NCI-H2171 (cell line): Measurements from ENCODE around the gene HABP4.

Experiments used
- DNase-seq: peaks from one replicate; lab custom pipeline; 2025; lab: John Stamatoyannopoulos, UW

HABP4 gene, protein sequence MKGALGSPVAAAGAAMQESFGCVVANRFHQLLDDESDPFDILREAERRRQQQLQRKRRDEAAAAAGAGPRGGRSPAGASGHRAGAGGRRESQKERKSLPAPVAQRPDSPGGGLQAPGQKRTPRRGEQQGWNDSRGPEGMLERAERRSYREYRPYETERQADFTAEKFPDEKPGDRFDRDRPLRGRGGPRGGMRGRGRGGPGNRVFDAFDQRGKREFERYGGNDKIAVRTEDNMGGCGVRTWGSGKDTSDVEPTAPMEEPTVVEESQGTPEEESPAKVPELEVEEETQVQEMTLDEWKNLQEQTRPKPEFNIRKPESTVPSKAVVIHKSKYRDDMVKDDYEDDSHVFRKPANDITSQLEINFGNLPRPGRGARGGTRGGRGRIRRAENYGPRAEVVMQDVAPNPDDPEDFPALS

DNA sequence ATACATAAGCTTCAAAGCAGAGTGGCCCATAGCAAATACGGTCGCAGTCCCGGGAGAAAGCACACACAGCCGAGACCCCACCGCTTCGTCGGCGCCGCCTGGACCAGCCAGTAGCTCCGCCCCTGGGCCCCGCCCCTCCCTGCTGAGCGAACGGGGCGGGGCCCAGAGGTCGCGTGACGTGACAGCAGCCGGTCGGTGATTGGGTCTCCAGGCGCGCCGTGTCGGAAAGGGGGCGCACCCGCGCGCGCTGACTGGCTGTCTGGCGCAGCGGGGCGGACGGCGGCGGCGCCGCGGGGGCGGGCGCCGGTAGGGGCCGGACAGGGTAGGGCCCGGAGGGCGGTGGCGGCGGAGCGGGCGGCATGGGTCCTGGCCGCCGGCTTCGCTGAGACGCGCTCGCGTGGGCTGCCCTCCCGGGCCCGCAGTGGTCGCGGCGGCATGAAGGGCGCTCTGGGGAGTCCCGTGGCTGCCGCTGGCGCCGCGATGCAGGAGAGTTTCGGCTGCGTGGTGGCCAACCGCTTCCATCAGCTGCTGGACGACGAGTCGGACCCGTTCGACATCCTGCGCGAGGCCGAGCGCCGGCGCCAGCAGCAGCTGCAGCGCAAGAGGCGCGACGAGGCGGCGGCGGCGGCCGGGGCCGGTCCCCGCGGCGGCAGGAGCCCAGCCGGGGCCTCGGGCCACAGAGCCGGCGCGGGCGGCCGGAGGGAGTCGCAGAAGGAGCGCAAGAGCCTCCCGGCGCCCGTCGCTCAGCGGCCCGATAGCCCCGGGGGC is at the start of gene HABP4:
Gene HABP4 (plus strand): TSS at position 325 of the 768 bp plus-strand sequence. CDS start 111 bp downstream, at position 436.
- peak; percentile 94 for DNase-seq

DNA sequence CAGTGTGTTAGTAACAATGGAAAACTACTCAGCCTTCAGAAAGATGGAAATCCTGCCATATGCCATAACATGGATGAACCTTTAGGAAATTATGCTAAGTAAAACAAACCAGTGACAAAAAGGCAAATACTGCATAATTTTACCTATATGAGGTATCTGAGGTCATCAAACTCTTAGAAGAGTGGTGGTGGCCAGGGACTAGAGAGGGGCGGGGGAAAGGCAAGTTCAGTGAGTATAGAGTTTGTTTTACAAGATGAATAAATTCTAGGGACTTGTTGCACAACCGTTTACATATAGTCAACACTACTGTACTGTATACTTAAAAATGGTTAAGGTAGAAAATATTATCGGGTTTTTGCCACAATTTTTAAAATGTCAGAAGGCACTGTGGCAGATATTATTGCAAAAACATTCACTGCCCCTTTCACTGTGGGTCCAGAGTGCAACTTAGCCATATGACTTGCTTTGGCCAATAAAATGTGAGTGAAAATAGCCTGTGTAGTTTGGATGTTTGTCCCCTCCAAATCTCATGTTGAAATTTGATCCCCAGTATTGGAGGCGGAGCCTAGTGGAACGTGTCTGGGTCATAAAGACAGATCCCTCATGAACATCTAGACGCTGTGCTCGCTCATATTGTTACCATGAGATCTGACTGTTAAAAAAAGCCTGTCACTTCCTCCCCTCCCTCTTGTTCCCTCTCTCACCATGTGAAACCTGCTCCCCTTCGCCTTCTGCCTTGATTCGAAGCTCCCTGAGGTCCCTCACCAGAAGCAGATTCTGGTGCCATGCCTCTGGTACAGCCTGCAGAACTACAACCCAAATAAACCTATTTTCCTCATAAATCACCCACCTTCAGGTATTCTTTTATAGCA is 41.3 kb upstream of the HABP4 start:
- no peak for DNase-seq

DNA sequence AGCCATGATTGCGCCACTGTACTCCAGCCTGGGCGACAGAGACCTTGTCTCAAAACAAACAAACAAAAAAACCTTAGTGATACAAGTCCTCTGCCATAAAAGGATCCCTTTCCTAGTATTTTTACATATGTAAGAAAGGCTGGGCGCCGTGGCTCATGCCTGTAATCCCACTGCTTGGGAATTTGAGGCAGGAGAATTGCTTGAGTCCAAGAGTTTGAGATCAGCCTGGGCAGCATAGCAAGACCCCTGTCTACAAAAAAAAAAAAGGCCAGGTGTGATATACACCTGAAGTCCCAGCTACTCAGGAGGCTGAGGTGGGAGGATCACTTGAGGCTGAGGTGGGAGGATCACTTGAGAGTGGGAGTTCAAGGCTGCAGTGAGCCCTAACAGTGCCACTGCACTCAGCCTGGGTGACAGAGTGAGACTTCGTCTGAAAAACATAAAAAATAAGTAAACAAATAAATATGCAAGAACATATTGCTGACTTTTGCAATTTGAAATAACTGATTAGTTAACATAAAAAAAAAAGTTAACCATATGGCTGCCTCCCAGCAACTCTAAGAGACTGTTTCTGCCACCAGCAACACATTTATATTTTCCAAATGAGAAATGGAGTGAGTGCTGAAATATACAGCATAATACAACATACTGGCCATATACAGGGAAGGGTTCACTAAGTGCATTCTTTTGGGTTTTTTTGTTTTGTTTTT is 38.7 kb upstream of the HABP4 start:
- no peak for DNase-seq

DNA sequence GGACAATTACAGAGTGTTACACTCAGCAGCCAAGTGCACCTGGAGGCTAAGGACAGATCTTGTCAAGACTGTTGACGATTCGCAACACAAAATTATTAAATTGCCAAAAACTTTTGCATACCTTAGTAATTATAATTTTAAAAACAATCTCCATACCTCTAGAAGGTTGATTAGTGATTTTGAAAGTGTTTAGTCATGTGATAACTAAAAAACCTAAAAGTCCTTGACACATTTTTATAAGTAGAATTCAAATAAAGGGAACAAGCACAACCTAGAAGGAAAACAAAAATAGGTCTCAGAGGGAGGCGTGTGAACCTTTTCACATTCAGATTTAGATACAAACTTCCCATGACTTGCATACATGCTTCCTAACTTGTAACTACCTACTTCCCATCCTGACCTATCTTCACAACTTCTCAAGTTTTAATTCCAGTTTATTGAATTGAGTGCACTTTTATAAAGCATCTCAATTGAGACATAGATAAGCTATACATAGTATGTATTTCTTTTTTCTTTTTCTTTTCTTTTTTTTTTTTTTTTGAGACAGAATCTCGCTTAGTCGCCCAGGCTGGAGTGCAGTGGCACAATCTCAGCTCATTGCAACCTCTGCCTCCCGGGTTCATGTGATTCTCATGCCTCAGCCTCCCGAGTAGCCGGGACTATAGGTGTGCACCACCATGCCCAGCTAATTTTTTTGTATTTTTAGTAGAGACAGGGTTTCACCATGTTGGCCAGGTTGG is 37.6 kb upstream of the HABP4 start:
- no peak for DNase-seq

DNA sequence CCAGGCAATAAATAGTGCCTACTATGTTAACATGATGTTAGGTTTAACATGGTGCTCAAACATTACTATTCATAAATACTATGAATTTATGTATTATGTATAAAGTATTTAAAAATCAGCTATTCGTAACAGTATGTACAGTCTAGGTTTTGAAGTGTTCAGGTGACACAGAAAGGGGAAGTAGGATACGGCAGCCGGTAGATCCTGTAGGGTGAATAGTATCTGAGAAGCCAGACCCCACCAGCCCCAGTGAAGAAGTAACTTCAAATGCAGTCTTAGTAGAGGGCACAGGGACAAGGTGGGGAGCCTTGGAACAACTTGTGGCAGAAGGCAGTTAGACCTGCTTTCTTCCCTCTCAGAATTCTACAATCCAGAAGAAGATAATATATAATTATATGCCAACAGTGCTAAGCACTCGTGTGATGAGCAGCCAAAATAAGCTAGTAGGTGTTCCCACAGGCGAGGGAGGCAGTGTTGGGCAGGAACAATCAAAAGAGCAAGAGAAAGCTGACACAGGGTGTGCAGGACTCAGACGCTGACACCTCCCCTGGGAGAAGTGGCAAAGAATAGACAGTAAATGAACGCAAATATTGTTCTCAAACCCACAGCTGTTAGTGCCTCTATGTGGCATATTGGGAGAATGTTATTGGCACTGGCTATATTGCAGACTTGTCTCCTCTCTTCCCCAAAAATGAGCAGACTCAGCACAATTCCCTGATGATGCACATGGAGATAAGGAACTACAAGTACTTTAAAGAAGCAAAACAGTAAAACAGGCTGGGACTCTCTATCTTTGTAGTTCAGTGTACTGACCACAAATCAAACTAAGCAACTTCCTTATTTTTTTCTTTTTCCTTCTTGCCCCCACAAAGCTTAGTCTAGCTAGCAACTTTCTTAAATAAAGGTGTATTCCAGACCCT is 36.4 kb upstream of the HABP4 start:
- peak; percentile 43 for DNase-seq

DNA sequence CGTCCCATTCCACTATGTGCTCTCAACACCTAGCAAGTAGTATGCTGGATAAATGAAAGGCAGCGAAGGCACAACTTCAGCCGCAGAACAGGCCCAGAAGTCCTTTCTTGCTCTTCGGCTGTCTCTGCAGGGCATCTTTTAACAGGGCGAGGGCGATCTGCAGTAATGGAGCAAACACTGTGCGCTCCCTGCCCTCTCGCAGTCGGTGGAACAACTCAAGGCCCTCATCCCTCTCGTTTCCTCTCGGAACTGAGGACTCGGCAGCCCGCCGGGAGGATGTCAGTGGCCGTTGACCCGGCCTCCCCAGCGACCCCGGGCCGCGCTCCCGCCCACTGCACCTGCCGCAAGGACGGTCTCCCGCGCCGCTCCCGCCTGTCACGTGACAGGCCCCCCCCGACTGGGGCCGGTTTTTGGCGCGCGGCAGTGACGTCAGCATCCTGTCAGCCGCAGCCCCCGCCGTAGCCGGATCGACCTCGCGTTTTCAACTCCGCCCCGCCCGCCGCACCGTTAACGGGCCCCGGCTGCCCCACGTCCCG is 32.9 kb upstream of the HABP4 start:
- DNase-seq = peak; percentile 82

DNA sequence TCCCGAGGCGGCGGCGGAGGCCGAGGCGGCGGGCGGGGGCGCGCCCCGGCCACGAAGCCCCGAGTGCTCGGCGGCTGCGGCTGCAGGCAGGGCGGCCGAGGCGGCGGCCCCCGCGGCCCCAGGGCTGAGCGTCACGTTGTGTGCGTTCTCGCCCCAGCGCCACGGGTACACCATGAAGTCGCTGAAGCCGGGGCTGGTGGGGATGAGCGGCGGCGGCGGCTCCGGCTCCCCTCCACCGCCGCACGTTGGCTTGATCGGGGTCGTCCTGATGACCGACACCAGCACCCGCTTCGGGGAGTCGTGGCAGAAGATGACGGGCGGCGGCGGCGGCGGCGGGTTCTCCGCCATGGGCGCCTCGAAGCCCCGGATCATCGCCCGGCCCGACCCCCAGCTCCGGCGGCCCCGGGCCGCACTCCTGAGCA is 32.3 kb upstream of the HABP4 start:
- DNase-seq = no peak

DNA sequence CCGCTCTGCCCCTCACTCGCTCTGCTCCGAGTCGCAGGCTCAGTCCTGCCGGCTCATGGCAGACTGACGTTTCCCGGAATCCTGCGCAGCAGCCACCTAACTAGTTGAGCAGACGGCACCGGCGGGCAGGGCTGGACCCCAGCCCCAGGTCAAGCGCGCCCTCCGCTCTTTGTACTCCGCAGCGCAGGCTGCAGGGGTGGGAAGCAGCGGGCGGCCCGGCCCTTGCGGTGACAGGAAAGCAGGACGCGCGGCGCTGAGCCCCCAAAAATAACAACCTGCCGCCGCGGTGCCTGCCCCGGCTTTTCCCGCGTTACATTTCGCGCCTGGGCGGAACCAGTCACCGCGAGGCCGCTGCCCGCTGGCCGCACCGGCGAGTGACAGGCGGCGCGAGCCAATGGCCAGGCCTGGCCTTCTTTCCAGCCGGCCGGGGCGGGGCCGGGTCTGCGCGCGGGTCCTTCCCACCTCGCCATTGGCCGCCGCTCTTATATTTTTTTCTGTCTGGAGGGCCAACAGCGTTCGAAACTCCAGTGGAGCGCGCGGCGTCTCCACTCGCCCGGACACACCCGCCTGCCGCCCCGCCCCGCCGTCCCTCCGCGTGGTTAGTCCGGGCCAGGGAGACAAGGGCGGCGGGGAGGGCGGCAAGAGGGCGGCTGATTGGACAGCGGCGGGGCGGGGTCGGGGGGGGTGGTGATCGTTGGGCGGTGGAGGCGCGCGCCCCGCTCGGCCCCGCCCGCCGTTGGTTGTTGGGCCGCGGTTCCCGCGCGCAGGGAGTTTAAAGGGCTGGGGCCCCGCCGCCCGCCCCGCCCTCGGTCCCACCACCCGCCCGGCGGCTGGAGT is 31.7 kb upstream of the HABP4 start, which contains the start of gene ZNF367:
Gene ZNF367 (minus strand): TSS at position 288 of the 837 bp plus-strand sequence. CDS start 338 bp downstream, outside the sequence.
- peak; percentile 98 for DNase-seq

DNA sequence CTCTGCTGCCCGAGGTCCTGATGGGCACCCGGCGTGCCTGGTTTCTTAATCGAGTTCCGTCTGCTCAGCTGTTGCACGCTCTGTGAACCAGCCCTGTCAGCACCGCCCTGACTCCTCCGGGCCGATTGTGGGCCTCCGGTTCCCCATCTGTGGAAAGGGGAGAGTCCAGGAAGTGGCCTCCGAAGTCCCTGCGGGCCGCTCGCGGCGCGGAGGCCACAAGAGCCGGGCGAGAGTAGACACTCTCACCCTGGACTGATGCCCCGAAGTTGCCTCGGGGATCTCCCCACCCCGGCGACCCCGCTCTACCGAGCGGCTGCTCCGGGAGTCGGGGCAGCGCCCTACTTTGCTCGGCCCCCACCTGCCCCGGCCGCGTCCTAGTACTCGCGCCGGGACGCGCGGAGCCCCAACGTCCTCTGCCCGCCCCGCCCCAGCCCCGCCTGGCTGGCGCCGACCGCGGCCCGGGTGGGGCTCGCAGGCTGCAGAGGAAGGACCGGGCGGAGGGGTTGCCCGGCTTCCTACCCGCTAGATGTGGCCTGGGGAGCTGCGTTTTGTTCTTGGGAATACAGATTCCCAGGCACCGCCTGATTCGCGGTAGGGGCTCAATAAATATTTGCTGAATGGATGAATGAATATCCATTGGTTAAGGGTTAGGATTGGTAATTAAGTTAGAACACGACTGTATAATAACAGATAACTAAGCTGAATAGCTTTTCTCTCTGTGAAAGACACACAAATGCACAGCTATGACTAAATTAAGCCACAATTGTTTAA is 30.9 kb upstream of the HABP4 start:
- peak; percentile 61 for DNase-seq

DNA sequence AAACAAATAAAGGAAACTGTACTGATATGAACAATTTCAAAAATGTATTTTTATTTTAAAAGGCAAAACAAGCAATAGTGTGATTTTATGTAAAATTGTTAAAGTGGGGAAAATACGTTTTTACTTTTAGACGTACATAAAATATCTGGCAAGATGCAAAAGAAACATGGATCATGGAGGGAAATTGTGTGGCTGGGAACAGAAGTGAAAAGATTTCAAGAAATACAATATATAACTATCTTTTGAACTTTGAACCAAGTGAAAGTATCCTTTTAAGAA is 30.3 kb upstream of the HABP4 start:
- no peak for DNase-seq

DNA sequence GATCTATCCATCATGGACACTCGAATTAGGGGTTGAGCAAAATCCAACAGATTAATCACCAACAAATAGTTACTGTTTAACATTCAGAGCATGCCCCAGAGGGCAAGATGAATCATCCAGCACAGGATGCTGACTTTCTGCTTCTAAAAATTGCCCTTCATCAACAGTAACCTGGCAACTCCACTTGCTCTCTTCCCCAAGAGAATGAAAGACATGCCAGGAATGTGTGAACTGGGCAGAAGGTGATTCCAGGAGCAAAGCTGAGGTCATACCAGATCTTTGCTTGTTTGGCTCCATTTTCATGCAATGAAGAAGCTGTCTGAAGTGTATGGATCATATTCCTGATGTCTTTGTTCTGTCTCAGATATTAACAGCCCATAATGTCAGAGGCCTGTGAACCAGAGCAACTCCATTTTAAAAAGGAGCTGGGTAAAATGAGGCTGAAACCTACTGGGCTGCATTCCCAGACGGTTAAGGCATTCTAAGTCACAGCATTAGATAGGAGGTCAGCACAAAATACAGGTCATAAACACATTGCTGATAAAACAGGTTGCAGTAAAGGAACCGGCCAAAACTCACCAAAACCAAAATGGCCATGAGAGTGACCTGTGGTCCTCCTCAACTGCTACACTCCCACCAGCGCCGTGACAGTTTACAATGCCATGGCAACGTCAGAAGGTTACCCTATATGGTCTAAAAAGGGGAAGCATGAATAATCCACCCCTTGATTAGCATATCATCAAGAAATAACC is 29.3 kb upstream of the HABP4 start:
- DNase-seq = no peak

DNA sequence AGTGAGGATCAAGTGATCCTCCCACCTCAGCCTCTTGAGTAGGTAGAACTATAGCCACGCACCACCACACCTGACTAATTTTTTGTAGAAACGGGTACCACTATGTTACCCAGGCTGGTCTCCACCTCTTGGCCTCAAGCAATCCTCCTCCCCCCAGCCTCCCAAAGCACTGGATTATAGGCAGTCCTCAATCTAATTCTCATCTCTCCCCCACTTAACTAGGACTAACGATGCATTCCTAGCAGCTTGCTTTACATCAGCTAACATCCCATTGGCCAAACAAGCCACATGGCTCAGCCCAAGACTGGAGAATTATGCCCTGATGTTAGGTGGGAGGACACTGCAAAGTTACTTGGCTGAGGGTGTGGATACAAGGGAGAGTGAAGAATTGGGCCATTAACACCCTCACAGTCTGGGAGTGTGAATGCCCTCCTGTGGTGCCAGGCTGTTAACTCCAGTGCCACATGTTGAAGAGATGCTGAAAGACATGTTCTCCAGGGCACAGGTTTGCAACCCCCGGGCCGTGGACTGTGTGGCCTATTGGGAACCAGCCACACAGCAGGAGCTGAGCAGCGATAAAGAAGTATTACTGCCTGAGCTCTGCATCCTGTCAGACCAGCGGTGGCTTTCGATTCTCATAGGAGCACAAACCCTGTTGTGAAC is 26.5 kb upstream of the HABP4 start:
- DNase-seq = no peak

DNA sequence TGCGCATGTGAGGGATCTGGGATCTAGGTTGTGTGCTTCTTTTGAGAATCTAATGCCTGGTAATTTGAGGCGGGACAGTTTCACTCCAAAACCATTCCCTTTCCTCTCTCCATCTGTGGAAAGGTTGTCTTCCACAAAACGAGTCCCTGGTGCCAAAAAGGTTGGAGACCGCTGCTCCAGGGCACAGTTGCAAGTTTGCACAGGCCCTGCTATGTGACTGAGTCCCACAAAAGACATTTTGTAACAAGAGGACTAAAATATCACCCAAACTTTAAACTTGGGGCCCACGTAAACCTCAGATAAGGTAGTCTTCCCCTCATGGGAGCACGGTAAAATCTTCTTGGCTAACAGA is 26.0 kb upstream of the HABP4 start:
- DNase-seq = no peak

DNA sequence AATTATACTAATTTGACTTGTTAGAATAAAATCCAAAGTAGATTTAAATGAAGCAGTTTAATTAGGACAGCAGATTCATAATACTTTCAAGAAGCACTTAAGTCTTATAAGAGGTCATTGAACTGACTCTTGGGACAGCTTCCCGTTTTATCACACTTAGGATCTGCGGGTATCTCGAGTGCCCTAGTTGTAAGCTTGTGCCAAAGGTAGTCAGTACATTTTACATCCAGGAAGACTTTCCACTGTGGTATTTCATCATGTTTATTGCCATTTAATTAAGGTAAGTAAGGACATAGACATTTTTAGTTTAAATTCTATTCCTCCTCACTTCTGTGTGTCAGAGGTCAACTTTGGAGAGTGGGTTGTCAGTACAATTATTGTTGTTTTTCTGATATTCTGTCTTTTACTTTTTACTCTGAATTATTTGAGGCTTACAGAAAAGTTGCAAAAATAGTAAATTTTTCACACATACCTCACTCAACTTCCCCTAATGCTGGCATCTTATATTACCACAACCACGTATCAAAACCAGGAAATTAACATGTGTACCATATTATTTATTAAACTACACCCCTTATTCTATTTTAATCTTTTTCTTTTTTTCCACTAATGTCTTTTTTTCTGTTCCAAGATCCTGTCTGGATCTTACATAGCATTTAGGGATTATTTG is 24.3 kb upstream of the HABP4 start:
- DNase-seq = no peak

DNA sequence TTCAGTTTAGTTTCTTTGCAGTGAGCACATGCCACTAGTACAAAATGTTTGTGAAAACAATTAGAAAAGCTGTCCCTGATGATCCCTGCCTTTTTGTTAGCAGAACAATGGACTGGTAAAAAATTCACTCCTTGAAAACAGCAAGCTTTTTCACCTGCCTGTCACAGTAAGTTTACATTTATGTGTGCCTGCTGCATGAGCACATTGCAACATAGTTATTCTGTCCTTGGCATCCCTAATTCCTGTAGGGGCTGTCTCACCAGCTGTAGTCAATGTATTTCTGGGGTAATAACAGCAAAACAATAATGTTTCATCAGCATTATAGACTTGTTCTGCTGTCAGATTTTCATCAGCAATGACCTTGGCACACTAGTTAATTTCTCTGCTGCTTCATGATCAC is 20.2 kb upstream of the HABP4 start:
- no peak for DNase-seq

DNA sequence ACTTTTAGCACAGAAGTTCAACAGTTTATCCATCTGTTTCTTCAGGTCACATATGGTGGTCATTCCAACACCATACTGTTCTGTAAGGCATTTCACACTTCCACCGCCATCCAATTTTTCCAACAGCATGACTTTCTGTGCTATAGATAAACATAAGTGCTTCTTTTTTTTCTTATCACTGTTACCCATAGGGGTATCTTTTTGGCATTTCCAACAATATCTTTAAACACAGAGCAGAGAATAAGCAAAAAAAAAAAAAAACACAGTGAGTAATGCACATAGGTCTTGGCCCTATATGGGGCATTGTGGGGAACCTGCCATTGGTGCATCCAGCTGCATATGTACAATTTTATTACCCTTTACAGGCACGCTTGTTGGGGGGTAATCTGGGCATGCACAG is 19.6 kb upstream of the HABP4 start:
- DNase-seq = no peak
